Type B pancreatic cell (in vitro differentiated cells): ENCODE measurements around the gene MYO5B. TPM values are rescaled to one million over a fixed set of nuclear protein-coding genes. Genes with fewer than 3 reads are reported as not detected.

Experiments
- DNase-seq: peaks from one replicate; pipeline ENCODE4 v3.0.0; 2021; ENCODE audit warnings: mixed read lengths; ENCODE audit not compliant: unreplicated experiment; ENCODE audit errors: extremely low spot score
- H3K27ac Mint-ChIP-seq: 2 replicates; pipeline ENCODE4 v1.8.0; 2021; ENCODE audit warnings: mild to moderate bottlenecking, mixed read lengths
- H3K27me3 Mint-ChIP-seq: 2 replicates; pipeline ENCODE4 v1.8.0; 2021; ENCODE audit warnings: mixed read lengths
- H3K36me3 Mint-ChIP-seq: 2 replicates; pipeline ENCODE4 v1.8.0; 2021; ENCODE audit warnings: mixed read lengths
- H3K4me1 Mint-ChIP-seq: one replicate; pipeline ENCODE4 v1.8.0; 2021; ENCODE audit warnings: mixed read lengths; ENCODE audit not compliant: unreplicated experiment
- H3K4me3 Mint-ChIP-seq: 2 replicates; pipeline ENCODE4 v1.8.0; 2021; ENCODE audit warnings: mild to moderate bottlenecking, mixed read lengths
- H3K9me3 Mint-ChIP-seq: 2 replicates; pipeline ENCODE4 v1.8.0; 2021; ENCODE audit warnings: mixed read lengths
- total RNA-seq: library from RNA; stranded (reverse); gene quantifications from 2 replicates; pipeline ENCODE4 v1.2.1, GENCODE V29; 2021; ENCODE audit warnings: low replicate concordance
- TF ChIP-seq, protein P1 (sequence below): fragments of 200-600 bp; sonication (generic); conservative IDR thresholded peaks from 2 replicates; pipeline ENCODE4 v1.5.0; 2021; ENCODE audit warnings: antibody characterized with exemption, mild to moderate bottlenecking

MYO5B gene
- total RNA-seq, 1 donor from 2014 or later: 51.7 TPM

DNA sequence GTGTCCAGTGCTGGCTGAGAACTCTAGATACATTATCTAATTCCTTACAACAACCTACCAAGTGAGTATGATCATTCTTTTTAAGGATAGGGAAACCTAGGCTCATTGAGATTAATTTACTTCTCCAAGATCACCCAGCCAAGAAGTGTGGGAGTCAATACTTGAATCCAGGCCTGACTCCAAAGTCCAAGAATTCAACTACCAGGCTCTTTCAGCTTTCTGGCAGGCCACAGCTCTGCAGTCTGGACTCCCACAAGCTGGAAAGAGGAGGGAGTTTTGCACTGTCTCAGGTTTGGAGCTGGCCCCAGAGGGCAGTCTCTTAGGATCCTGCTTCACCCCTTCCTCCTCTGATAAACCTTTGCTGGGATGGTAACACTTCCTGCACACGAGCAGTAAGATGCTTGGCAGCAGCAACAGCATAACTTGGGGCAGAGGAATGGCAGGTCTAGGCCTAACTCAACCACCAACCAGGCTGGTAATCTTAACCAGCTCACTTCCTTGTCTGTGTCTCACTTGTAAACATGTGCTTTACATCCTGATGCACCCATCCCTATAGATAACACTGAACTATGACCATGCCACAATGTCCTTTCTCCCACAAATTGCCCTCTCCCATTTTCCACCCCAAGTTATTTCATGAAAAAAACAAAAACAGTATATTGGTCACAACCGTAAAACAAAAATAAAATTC, 270.5 kb downstream of the MYO5B start:
- H3K36me3 Mint-ChIP-seq: peaks cover 38% of the 10 kb centered on the region
- no peak overlapping the region for H3K4me3 Mint-ChIP-seq
- TF ChIP-seq, protein P1, sequence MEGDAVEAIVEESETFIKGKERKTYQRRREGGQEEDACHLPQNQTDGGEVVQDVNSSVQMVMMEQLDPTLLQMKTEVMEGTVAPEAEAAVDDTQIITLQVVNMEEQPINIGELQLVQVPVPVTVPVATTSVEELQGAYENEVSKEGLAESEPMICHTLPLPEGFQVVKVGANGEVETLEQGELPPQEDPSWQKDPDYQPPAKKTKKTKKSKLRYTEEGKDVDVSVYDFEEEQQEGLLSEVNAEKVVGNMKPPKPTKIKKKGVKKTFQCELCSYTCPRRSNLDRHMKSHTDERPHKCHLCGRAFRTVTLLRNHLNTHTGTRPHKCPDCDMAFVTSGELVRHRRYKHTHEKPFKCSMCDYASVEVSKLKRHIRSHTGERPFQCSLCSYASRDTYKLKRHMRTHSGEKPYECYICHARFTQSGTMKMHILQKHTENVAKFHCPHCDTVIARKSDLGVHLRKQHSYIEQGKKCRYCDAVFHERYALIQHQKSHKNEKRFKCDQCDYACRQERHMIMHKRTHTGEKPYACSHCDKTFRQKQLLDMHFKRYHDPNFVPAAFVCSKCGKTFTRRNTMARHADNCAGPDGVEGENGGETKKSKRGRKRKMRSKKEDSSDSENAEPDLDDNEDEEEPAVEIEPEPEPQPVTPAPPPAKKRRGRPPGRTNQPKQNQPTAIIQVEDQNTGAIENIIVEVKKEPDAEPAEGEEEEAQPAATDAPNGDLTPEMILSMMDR: no peak
- no peak for DNase-seq
- no peaks in the 10 kb centered on the region for H3K27me3 Mint-ChIP-seq
- H3K4me1 Mint-ChIP-seq: peaks cover 18% of the 10 kb centered on the region
- no peaks in the 10 kb centered on the region for H3K9me3 Mint-ChIP-seq
- H3K27ac Mint-ChIP-seq: no peak overlapping the region

DNA sequence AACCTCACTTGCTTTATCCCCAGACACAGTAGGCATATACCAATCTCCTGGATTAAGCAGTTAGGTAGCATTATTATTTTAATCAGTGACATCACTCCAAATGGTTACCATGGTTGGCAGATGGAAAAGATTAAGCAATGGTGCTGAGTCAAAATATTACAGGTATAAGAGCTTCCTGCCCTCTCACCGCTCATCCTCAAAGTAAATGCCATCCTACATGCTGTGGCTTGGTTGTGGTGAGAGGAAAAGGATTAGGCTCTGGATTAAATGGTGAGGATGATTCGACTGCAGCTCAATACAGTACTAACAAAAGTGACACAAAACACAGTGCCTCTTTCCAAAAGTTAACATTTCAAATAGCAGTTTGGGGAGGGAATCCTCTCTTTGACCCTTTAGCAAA, 272.7 kb downstream of the MYO5B start:
- TF ChIP-seq, protein P1: no peak
- H3K36me3 Mint-ChIP-seq: peaks cover 29% of the 10 kb centered on the region
- H3K4me1 Mint-ChIP-seq: peaks cover 18% of the 10 kb centered on the region
- no peak overlapping the region for H3K27ac Mint-ChIP-seq
- DNase-seq: no peak
- H3K4me3 Mint-ChIP-seq: no peak overlapping the region
- no peaks in the 10 kb centered on the region for H3K9me3 Mint-ChIP-seq
- no peaks in the 10 kb centered on the region for H3K27me3 Mint-ChIP-seq

DNA sequence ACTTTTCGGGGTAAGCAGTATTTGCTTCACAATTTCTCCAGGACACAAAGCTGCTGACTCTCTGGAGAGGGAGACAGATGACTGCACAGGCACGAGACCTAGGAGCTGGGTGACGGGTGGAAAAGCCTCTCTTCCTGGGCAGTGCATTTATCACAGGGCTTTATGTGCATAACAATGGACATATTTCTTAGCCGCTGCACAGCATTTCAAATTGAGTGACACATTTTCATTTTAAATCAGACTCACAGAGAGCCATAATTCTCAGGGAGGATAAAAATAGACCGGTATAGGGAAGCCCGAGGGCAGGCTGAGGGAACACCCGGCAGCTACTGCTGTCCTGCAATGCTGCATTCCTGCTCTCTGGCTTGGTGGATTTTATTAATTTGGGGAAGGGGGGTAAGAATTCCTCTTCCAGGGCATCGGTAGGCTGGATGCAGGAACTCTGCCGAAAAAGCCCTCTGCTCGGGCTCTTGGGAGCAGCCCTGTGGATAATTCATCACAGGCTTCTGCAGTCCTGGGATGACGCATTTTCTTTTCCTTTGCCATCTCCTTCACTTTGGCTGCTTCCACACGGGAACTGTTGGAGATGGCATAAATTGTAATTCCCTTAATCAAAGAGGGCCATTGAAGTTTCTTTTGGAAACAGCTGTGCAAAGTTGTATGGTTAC, 273.5 kb downstream of the MYO5B start:
- peak overlapping the region; percentile 48 for H3K4me3 Mint-ChIP-seq
- H3K27me3 Mint-ChIP-seq: no peaks in the 10 kb centered on the region
- H3K9me3 Mint-ChIP-seq: no peaks in the 10 kb centered on the region
- H3K4me1 Mint-ChIP-seq: peaks cover 18% of the 10 kb centered on the region
- DNase-seq: no peak
- peaks cover 23% of the 10 kb centered on the region for H3K36me3 Mint-ChIP-seq
- H3K27ac Mint-ChIP-seq: peak overlapping the region; percentile 71
- TF ChIP-seq, protein P1: no peak

DNA sequence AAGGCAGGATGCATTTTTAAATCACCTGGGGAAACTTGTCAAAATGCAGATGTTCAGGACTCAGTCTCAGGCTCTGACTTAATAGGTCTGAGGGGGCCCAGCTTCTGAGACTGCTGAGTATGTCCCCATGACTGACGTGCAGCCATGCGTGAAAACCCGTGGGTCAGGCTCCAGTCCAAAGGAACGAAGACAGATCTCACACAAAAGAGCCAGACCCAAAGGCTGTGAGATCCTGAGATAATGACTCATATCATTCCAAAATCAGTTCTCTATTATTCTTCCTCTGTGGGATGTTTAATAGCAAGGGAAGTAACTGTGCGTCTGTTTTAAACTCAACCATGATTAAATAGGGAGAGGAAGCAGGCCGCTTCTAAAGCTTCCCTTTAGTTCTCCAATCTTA, 274.2 kb downstream of the MYO5B start:
- Mint-ChIP-seq H3K9me3 (no peaks in the 10 kb centered on the region), H3K4me1 (peaks cover 22% of the 10 kb centered on the region), H3K4me3 (peak overlapping the region; percentile 60), H3K36me3 (peaks cover 19% of the 10 kb centered on the region), H3K27me3 (no peaks in the 10 kb centered on the region), H3K27ac (peak overlapping the region; percentile 26)
- DNase-seq: no peak
- TF ChIP-seq, protein P1: no peak

DNA sequence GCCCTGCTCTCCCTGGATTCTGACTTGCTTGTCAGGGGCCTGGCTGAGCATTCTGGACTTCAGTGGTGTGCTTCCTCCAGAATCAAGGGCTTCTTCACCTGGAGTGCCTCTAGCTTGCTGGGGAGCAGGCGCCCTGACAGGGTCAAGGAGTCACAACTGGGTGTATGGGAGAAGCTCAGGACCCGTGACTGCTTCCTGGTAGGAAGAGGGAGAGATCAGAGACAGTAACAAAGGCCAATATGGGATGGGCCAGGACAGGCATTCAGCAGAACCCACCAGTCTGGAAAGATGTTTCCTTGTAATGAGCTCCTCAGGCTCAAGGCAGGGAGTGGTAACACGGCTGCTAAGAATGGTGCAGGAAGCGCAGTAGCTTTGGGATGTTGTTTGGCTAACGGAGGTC, 277.2 kb downstream of the MYO5B start:
- DNase-seq: no peak
- Mint-ChIP-seq H3K4me3 (no peak overlapping the region), H3K9me3 (no peaks in the 10 kb centered on the region), H3K4me1 (peaks cover 30% of the 10 kb centered on the region), H3K27ac (no peak overlapping the region), H3K27me3 (no peaks in the 10 kb centered on the region), H3K36me3 (peaks cover 16% of the 10 kb centered on the region)
- TF ChIP-seq, protein P1: no peak
